ENCODE results near the gene CIZ1. TPM values are rescaled to one million over a fixed set of nuclear protein-coding genes. Genes with fewer than 3 reads are reported as not detected.

CIZ1 gene
- total RNA-seq, 1 donor from 2014 or later, result 186 TPM

GRCh38 chr9:128208386-128208785 lies 17.0 kb upstream of the CIZ1 start:
- DNase-seq (ENCODE audit: extremely low spot score, unreplicated experiment), result no peak
- no peak overlapping the region for H3K27ac Mint-ChIP-seq
- H3K4me1 Mint-ChIP-seq (ENCODE audit: unreplicated experiment), result peaks cover 42% of the 10 kb centered on the region
- H3K27me3 Mint-ChIP-seq, result peaks cover 3% of the 10 kb centered on the region
- TF ChIP-seq CTCF (conservative IDR thresholded peaks at IDR 0.05), result no peak
- no peak overlapping the region for H3K4me3 Mint-ChIP-seq
- H3K9me3 Mint-ChIP-seq, result no peaks in the 10 kb centered on the region
- H3K36me3 Mint-ChIP-seq, result no peaks in the 10 kb centered on the region

DNA sequence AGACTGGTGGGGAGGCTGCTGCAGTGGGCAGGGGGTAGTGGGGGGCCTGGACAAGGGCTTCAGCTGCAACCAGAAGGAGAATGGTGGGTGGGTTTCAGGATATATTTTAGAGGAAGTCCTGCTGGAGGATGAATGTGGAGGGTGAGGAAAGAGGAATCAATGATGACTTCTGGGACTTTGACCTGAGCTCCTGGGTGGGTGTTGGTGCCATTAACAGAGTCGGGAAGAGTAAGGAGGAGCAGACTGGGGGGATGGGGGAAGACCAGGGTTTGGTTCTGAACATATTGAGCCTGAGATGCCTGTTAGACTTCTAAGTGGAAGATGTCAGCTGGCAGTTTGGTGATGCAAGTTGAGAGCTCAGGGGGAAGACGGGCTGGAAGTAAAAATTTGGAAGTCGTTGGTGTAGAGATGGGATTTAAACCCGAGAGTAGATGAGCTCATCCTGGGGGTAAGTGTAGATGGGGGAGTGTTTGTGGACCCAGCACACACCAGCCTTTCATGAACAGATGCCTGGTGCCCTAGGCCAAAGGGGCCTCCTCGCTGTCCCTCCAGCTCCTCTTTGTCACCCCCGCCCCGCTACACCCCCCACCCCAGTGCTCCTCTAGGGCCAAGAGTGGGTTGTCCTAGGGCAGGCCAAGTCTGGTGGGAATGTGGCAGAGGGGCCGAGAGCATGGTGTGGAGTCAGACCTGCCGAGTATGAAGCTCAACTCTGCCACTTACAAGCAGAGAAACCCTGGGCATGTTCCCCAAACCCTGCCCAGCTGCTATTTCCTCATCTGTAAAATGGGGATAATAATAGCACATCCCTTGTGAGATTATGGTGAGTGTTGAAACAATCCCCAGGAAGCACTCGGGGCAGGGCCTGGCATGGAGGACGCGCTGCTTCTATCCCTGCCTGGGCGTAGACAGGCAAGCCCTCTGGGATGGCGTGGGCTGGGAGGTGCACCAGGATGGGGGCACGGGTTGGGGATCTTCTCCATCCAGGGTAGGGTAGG lies 15.8 kb upstream of the CIZ1 start:
- Mint-ChIP-seq H3K9me3 (no peaks in the 10 kb centered on the region), H3K4me1 (ENCODE audit: unreplicated experiment) (peaks cover 45% of the 10 kb centered on the region), H3K4me3 (peak overlapping the region; percentile 35), H3K36me3 (no peaks in the 10 kb centered on the region), H3K27ac (no peak overlapping the region), H3K27me3 (peaks cover 3% of the 10 kb centered on the region)
- no peak for DNase-seq (ENCODE audit: extremely low spot score, unreplicated experiment)
- TF ChIP-seq CTCF (conservative IDR thresholded peaks at IDR 0.05), result no peak

- Mint-ChIP-seq H3K27ac (no peak overlapping the region), H3K9me3 (no peaks in the 10 kb centered on the region), H3K4me3 (peak overlapping the region; percentile 35), H3K4me1 (ENCODE audit: unreplicated experiment) (peaks cover 41% of the 10 kb centered on the region), H3K27me3 (peaks cover 3% of the 10 kb centered on the region), H3K36me3 (no peaks in the 10 kb centered on the region)
- no peak for DNase-seq (ENCODE audit: extremely low spot score, unreplicated experiment)
- TF ChIP-seq CTCF (conservative IDR thresholded peaks at IDR 0.05), result no peak
These were observed 15.1 kb upstream of the CIZ1 start for GRCh38 chr9:128206484-128206883.

GRCh38 chr9:128205296-128205944 lies 14.0 kb upstream of the CIZ1 start:
- Mint-ChIP-seq H3K27ac (no peak overlapping the region), H3K36me3 (no peaks in the 10 kb centered on the region), H3K27me3 (peaks cover 3% of the 10 kb centered on the region), H3K9me3 (no peaks in the 10 kb centered on the region), H3K4me3 (peak overlapping the region; percentile 88), H3K4me1 (ENCODE audit: unreplicated experiment) (peaks cover 32% of the 10 kb centered on the region)
- DNase-seq (ENCODE audit: extremely low spot score, unreplicated experiment), result no peak
- no peak for TF ChIP-seq CTCF (conservative IDR thresholded peaks at IDR 0.05)

DNA sequence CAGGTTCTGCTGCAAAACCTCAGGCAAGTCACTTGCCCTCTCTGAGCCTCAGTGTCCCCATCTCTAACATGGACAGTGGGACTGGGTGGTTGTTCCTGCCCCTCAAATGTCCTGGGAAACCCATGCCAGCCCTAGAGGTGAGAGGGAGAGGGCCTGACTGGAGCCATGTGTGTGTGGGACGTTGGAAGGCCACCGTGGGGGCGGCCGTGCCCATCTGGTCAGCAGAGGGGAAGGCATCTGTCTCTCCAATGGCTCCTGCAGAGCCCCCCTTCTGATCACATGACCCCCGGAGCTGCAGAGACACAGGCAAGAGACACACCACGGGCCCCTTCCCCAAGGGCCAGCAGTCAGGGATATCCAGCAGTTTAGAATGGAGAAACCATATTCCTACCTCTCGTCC lies 13.5 kb upstream of the CIZ1 start:
- H3K9me3 Mint-ChIP-seq, result no peaks in the 10 kb centered on the region
- DNase-seq (ENCODE audit: extremely low spot score, unreplicated experiment), result no peak
- no peak overlapping the region for H3K27ac Mint-ChIP-seq
- H3K4me1 Mint-ChIP-seq (ENCODE audit: unreplicated experiment), result peaks cover 32% of the 10 kb centered on the region
- no peaks in the 10 kb centered on the region for H3K36me3 Mint-ChIP-seq
- H3K4me3 Mint-ChIP-seq, result peak overlapping the region; percentile 88
- peaks cover 3% of the 10 kb centered on the region for H3K27me3 Mint-ChIP-seq
- no peak for TF ChIP-seq CTCF (conservative IDR thresholded peaks at IDR 0.05)
